ENCODE results near the gene SLC27A6.

DNA sequence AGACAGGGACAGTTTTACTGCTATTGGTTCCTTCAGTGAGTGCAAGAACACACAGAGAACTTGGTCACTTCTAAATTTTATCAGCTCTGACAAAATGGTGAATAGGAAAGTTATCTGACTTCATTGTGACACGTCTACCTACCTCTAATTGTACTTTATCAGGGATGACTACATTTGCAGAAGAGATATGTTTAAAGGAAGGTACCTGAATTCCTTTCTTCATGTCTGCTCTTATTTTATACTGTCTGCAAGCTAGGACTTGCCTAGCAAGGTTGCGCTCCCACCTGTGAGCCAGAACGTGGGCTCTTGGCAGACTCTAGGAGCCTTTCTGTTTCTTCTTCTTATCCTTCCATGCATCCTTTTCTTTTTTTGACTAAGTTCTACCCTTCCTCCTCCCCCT is 1.6 kb downstream of the SLC27A6 start:
- TF ChIP-seq, protein P1, sequence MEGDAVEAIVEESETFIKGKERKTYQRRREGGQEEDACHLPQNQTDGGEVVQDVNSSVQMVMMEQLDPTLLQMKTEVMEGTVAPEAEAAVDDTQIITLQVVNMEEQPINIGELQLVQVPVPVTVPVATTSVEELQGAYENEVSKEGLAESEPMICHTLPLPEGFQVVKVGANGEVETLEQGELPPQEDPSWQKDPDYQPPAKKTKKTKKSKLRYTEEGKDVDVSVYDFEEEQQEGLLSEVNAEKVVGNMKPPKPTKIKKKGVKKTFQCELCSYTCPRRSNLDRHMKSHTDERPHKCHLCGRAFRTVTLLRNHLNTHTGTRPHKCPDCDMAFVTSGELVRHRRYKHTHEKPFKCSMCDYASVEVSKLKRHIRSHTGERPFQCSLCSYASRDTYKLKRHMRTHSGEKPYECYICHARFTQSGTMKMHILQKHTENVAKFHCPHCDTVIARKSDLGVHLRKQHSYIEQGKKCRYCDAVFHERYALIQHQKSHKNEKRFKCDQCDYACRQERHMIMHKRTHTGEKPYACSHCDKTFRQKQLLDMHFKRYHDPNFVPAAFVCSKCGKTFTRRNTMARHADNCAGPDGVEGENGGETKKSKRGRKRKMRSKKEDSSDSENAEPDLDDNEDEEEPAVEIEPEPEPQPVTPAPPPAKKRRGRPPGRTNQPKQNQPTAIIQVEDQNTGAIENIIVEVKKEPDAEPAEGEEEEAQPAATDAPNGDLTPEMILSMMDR (IDR thresholded peaks at IDR 0.05), result no peak
- TF ChIP-seq EP300 (IDR thresholded peaks at IDR 0.05), result no peak
- TF ChIP-seq POLR2A (IDR thresholded peaks at IDR 0.05), result no peak

Data from tibial nerve (tissue), 4 donors.